Calu3 (cell line): ENCODE measurements around the gene PKNOX1. TPM values are rescaled to one million over a fixed set of nuclear protein-coding genes. Genes with fewer than 3 reads are reported as not detected.
"Not testable (repeated sequence)": the region's sequence is repeated elsewhere in the genome, so short reads cannot be mapped to it uniquely, and the experiment has no call there.

Experiments
- BruUV-seq: library from RNA; stranded (reverse); fragments of 400-500 nt; replicated peaks from 2 replicates; lab custom pipeline; 2021; lab: Mats Ljungman, UMichigan
- CTCF ChIA-PET: fragments of 300-600 bp; sonication (Branson Sonifier 250); formaldehyde crosslinking; loops from one replicate; lab custom pipeline; 2022; ENCODE audit warnings: antibody characterized with exemption; lab: Charles Lee
- DNase-seq: peaks from one replicate; pipeline ENCODE4 v3.0.0; 2022
- H3K27ac Mint-ChIP-seq: one replicate; pipeline ENCODE4 v1.8.0; 2022; ENCODE audit warnings: mixed read lengths; ENCODE audit not compliant: unreplicated experiment
- H3K27me3 Mint-ChIP-seq: one replicate; pipeline ENCODE4 v1.8.0; 2022; ENCODE audit warnings: mixed read lengths; ENCODE audit not compliant: unreplicated experiment
- H3K36me3 Mint-ChIP-seq: one replicate; pipeline ENCODE4 v1.8.0; 2022; ENCODE audit warnings: mild to moderate bottlenecking, moderate library complexity, mixed read lengths; ENCODE audit not compliant: insufficient read depth, unreplicated experiment
- H3K4me1 Mint-ChIP-seq: one replicate; pipeline ENCODE4 v1.8.0; 2022; ENCODE audit warnings: mild to moderate bottlenecking, low read depth, mixed read lengths; ENCODE audit not compliant: unreplicated experiment
- H3K4me3 Mint-ChIP-seq: one replicate; pipeline ENCODE4 v1.8.0; 2022; ENCODE audit warnings: mild to moderate bottlenecking, low read depth, moderate library complexity, mixed read lengths; ENCODE audit not compliant: unreplicated experiment
- H3K9me3 Mint-ChIP-seq: one replicate; pipeline ENCODE4 v1.8.0; 2022; ENCODE audit warnings: low read depth, mixed read lengths; ENCODE audit not compliant: unreplicated experiment
- intact Hi-C: fragments of 100-400 bp; cut with micrococcal nuclease; formaldehyde crosslinking; loops from one replicate; pipeline ENCODE4 v1.10.0; 2022; ENCODE audit not compliant: unreplicated experiment
- microRNA-seq: library from miRNA; unstranded; fragments of <30 nt; microRNA quantifications from one replicate; pipeline ENCODE4 v1.2.0, GENCODE V29; 2022
- total RNA-seq: library from RNA; stranded (reverse); gene quantifications from 2 replicates; pipeline ENCODE4 v1.2.3, GENCODE V29; 2022

Gene PKNOX1
- total RNA-seq, 1 experiment from 2014 or later: 10.1 TPM

GRCh38 chr21:43074401-43075169 is 100.2 kb downstream of the PKNOX1 start:
- H3K27me3 Mint-ChIP-seq, H3K4me1 Mint-ChIP-seq, intact Hi-C loops, H3K4me3 Mint-ChIP-seq, DNase-seq, H3K27ac Mint-ChIP-seq, CTCF ChIA-PET, H3K36me3 Mint-ChIP-seq, H3K9me3 Mint-ChIP-seq, BruUV-seq: not testable (repeated sequence)

GRCh38 chr21:43075170-43076022 is 101.0 kb downstream of the PKNOX1 start, which contains the start of gene CBS:
Gene CBS (minus strand): TSS chr21:43075835. CDS start chr21:43072193, 3,642 bp downstream.
- BruUV-seq: TSS peak; percentile 31
- not testable (repeated sequence) for H3K27ac Mint-ChIP-seq

GRCh38 chr21:43076023-43076637 is 101.8 kb downstream of the PKNOX1 start:
- H3K4me3 Mint-ChIP-seq, H3K27me3 Mint-ChIP-seq, intact Hi-C loops, H3K36me3 Mint-ChIP-seq, H3K27ac Mint-ChIP-seq, BruUV-seq, H3K4me1 Mint-ChIP-seq, CTCF ChIA-PET, DNase-seq, H3K9me3 Mint-ChIP-seq: not testable (repeated sequence)

More at GRCh38 chr21:43075170-43076022, 101.0 kb downstream of the PKNOX1 start, which contains the start of gene CBS:
- H3K4me1 Mint-ChIP-seq, H3K36me3 Mint-ChIP-seq, CTCF ChIA-PET, H3K4me3 Mint-ChIP-seq, H3K9me3 Mint-ChIP-seq, H3K27me3 Mint-ChIP-seq, DNase-seq, intact Hi-C loops: not testable (repeated sequence)

- H3K4me1 Mint-ChIP-seq, H3K27ac Mint-ChIP-seq, H3K9me3 Mint-ChIP-seq, BruUV-seq, H3K36me3 Mint-ChIP-seq, H3K27me3 Mint-ChIP-seq, CTCF ChIA-PET, DNase-seq, intact Hi-C loops, H3K4me3 Mint-ChIP-seq: not testable (repeated sequence)
These were observed 102.3 kb downstream of the PKNOX1 start for GRCh38 chr21:43076643-43077042.

GRCh38 chr21:43082587-43083300 is 108.4 kb downstream of the PKNOX1 start:
- H3K36me3 Mint-ChIP-seq, H3K4me1 Mint-ChIP-seq, CTCF ChIA-PET, H3K27ac Mint-ChIP-seq, H3K27me3 Mint-ChIP-seq, intact Hi-C loops, DNase-seq, H3K4me3 Mint-ChIP-seq, H3K9me3 Mint-ChIP-seq, BruUV-seq: not testable (repeated sequence)

Small RNA genes within 50 kb of the gene (microRNA-seq; reads per million reads assigned to microRNA genes)
- not detected for gene MIR5692B

Other genes with a start within 250 kb of the PKNOX1 start
- 29.9 and 32.0 TPM in 2 replicates for gene WDR4, start 95.0 kb upstream of the PKNOX1 start, total RNA-seq
- 29.8 and 31.1 TPM in 2 replicates for gene NDUFV3, start 81.3 kb upstream of the PKNOX1 start, total RNA-seq
- not detected in 2 replicates for gene ERVH48-1, start 48.9 kb upstream of the PKNOX1 start, total RNA-seq
- 109 and 124 TPM in 2 replicates for gene CBS, start 101.3 kb downstream of the PKNOX1 start, total RNA-seq
- 22.9 and 24.1 TPM in 2 replicates for gene U2AF1, start 133.0 kb downstream of the PKNOX1 start, total RNA-seq
- gene CRYAA, start 194.4 kb downstream of the PKNOX1 start, total RNA-seq: not detected in 2 replicates